DOHH2 (cell line): ENCODE results near the gene TMEM259.

Source experiments
- CTCF ChIP-seq: fragments of 200-600 bp; sonication (generic); IDR thresholded peaks from one replicate; pipeline ENCODE4 v1.5.1; 2014; ENCODE audit warnings: antibody characterized with exemption, mild to moderate bottlenecking, low read depth, low read length; ENCODE audit not compliant: poor library complexity, severe bottlenecking
- EZH2phosphoT487 ChIP-seq: fragments of 200-600 bp; sonication (generic); IDR thresholded peaks from 2 replicates; pipeline ENCODE4 v1.6.1; 2017; ENCODE audit warnings: borderline replicate concordance, mild to moderate bottlenecking, antibody characterized with exemption, low read length, moderate library complexity, mixed read lengths

- TF ChIP-seq CTCF (no peak), EZH2phosphoT487 (no peak)
Measured at GRCh38 chr19:1002600-1002999, 18.3 kb downstream of the TMEM259 start.
